Measurements from ENCODE around the gene DOCK2.
"Not testable (repeated sequence)": the region's sequence is repeated elsewhere in the genome, so short reads cannot be mapped to it uniquely, and the experiment has no call there.

The DOCK2 gene

GRCh38 chr5:169615561-169615960 lies 21.5 kb upstream of the DOCK2 start:
- Histone ChIP-seq H3K27ac (no peak overlapping the region), H3K9me3 (no peaks in the 10 kb centered on the region), H3K4me3 (no peak overlapping the region), H3K36me3 (no peaks in the 10 kb centered on the region), H3K27me3 (no peaks in the 10 kb centered on the region), H3K4me1 (no peaks in the 10 kb centered on the region)
- no peak for DNase-seq
- no peak for TF ChIP-seq CTCF (IDR thresholded peaks at IDR 0.05)
- intact Hi-C loops (cut with DNase I; ENCODE audit: low total_unique reads), result no loop called here

GRCh38 chr5:169624307-169624706 lies 12.8 kb upstream of the DOCK2 start:
- not testable (repeated sequence) for DNase-seq

GRCh38 chr5:169626779-169627178 lies 10.3 kb upstream of the DOCK2 start:
- TF ChIP-seq CTCF (IDR thresholded peaks at IDR 0.05), result no peak
- H3K9me3 ChIP-seq, result no peaks in the 10 kb centered on the region
- peaks cover 0 to 20% (median 0%) of the 10 kb centered on the region in 4 donors for H3K4me1 ChIP-seq
- H3K4me3 ChIP-seq, result no peak overlapping the region
- intact Hi-C loops (cut with DNase I; ENCODE audit: low total_unique reads), result no loop called here
- no peak for DNase-seq
- no peak overlapping the region for H3K27ac ChIP-seq
- H3K36me3 ChIP-seq, result no peaks in the 10 kb centered on the region
- H3K27me3 ChIP-seq, result no peaks in the 10 kb centered on the region

More at GRCh38 chr5:169624307-169624706, 12.8 kb upstream of the DOCK2 start:
- H3K36me3 ChIP-seq; intact Hi-C loops (cut with DNase I; ENCODE audit: low total_unique reads); H3K27ac ChIP-seq; H3K9me3 ChIP-seq; H3K4me3 ChIP-seq; H3K27me3 ChIP-seq: not testable (repeated sequence)
- peaks cover 0 to 13% (median 0%) of the 10 kb centered on the region in 4 donors for H3K4me1 ChIP-seq

- peaks cover 0 to 20% (median 0%) of the 10 kb centered on the region in 4 donors for H3K4me1 ChIP-seq
- no peaks in the 10 kb centered on the region for H3K9me3 ChIP-seq
- no peaks in the 10 kb centered on the region for H3K27me3 ChIP-seq
- H3K27ac ChIP-seq, result no peak overlapping the region
- H3K36me3 ChIP-seq, result no peaks in the 10 kb centered on the region
- no peak for DNase-seq
- H3K4me3 ChIP-seq, result no peak overlapping the region
- intact Hi-C loops (cut with DNase I; ENCODE audit: low total_unique reads), result no loop called here
- no peak for TF ChIP-seq CTCF (IDR thresholded peaks at IDR 0.05)
Measured at GRCh38 chr5:169627551-169627950, 9.5 kb upstream of the DOCK2 start.

GRCh38 chr5:169628892-169629291 lies 8.2 kb upstream of the DOCK2 start:
- intact Hi-C loops (cut with DNase I; ENCODE audit: low total_unique reads), result no loop called here
- H3K9me3 ChIP-seq, result no peaks in the 10 kb centered on the region
- H3K27ac ChIP-seq, result no peak overlapping the region
- no peak for DNase-seq
- no peaks in the 10 kb centered on the region for H3K36me3 ChIP-seq
- H3K4me3 ChIP-seq, result no peak overlapping the region
- peaks cover 0 to 20% (median 0%) of the 10 kb centered on the region in 4 donors for H3K4me1 ChIP-seq
- no peaks in the 10 kb centered on the region for H3K27me3 ChIP-seq
- no peak for TF ChIP-seq CTCF (IDR thresholded peaks at IDR 0.05)

GRCh38 chr5:169629847-169630548 lies 7.1 kb upstream of the DOCK2 start:
- no peak overlapping the region for H3K4me3 ChIP-seq
- TF ChIP-seq CTCF (IDR thresholded peaks at IDR 0.05), result no peak
- H3K9me3 ChIP-seq, result no peaks in the 10 kb centered on the region
- no peaks in the 10 kb centered on the region for H3K27me3 ChIP-seq
- peaks cover 0 to 20% (median 0%) of the 10 kb centered on the region in 4 donors for H3K4me1 ChIP-seq
- H3K27ac ChIP-seq, result no peak overlapping the region
- intact Hi-C loops (cut with DNase I; ENCODE audit: low total_unique reads), result no loop called here
- no peak for DNase-seq
- H3K36me3 ChIP-seq, result no peaks in the 10 kb centered on the region

Measured in tibial artery (tissue), 4 donors.